Activated CD8-positive, alpha-beta T cell treated with anti-CD3 and anti-CD28 coated beads for 36 hours (primary cell): ENCODE measurements around the gene ZNF710. TPM values are rescaled to one million over a fixed set of nuclear protein-coding genes. Genes with fewer than 3 reads are reported as not detected.

ENCODE experiments used
- ATAC-seq: fragments of 200-7000 bp; cut with Tn5 transposase; one replicate; pipeline ENCODE4 v1.10.0; 2021; ENCODE audit warnings: mild to moderate bottlenecking, moderate library complexity
- CTCF ChIA-PET: fragments of 350-600 bp; sonication (Branson Sonifier 250); formaldehyde crosslinking; loops from one replicate; lab custom pipeline; 2021; ENCODE audit warnings: antibody characterized with exemption; lab: Charles Lee
- POLR2A ChIA-PET: fragments of 350-600 bp; sonication (Branson Sonifier 250); formaldehyde crosslinking; loops from one replicate; lab custom pipeline; 2021; ENCODE audit warnings: antibody characterized with exemption; lab: Charles Lee
- DNase-seq: peaks from one replicate; pipeline ENCODE4 v3.0.0-alpha.2; 2020
- H3K27ac Mint-ChIP-seq: one replicate; pipeline ENCODE4 v1.8.0; 2021; ENCODE audit warnings: mild to moderate bottlenecking, mixed read lengths
- H3K27me3 Mint-ChIP-seq: one replicate; pipeline ENCODE4 v1.8.0; 2021; ENCODE audit warnings: mixed read lengths
- H3K36me3 Mint-ChIP-seq: one replicate; pipeline ENCODE4 v1.8.0; 2021; ENCODE audit warnings: low read depth, mixed read lengths
- H3K4me1 Mint-ChIP-seq: one replicate; pipeline ENCODE4 v1.8.0; 2021; ENCODE audit warnings: low read depth, mixed read lengths
- H3K4me3 Mint-ChIP-seq: one replicate; pipeline ENCODE4 v1.8.0; 2021; ENCODE audit warnings: mild to moderate bottlenecking, moderate library complexity, mixed read lengths
- H3K9me3 Mint-ChIP-seq: one replicate; pipeline ENCODE4 v1.8.0; 2021; ENCODE audit warnings: mixed read lengths
- CTCF ChIP-seq: fragments of 200-600 bp; IDR thresholded peaks from one replicate; pipeline ENCODE4 v1.8.0; 2022; ENCODE audit warnings: antibody characterized with exemption, mild to moderate bottlenecking
- intact Hi-C: fragments of 100-400 bp; cut with micrococcal nuclease; formaldehyde crosslinking; loops from one replicate; pipeline ENCODE4 v1.10.0; 2022
- total RNA-seq, 2 experiments: library from RNA; stranded (reverse); gene quantifications; one replicate each; pipeline ENCODE4 v1.2.3, GENCODE V29; 2021

ZNF710 gene
- total RNA-seq, 2 experiments from 2014 or later, result 15.2 to 17.2 TPM

GRCh38 chr15:90013503-90013937, 12.4 kb downstream of the ZNF710 start:
- ChIA-PET POLR2A (interaction anchor here (0.9 to 1.4 kb wide), 4 partner anchors 11 to 51 kb away, joined by 3 to 5 read pairs (median 4); no protein-coding TSS in a partner anchor), CTCF (interaction anchor here (0.7 to 1.3 kb wide), 4 partner anchors 14 to 62 kb away, joined by 3 to 5 read pairs (median 4); no protein-coding TSS in a partner anchor)
- Mint-ChIP-seq H3K4me3 (peak overlapping the region; percentile 33), H3K9me3 (peaks cover 4% of the 10 kb centered on the region), H3K27ac (peak overlapping the region; percentile 43), H3K4me1 (peaks cover 39% of the 10 kb centered on the region), H3K36me3 (peaks cover 24% of the 10 kb centered on the region), H3K27me3 (no peaks in the 10 kb centered on the region)
- intact Hi-C loops, result no loop called here
- TF ChIP-seq CTCF, result no peak
- DNase-seq, result peak; percentile 33
- peak; percentile 79 for ATAC-seq

- peaks cover 16% of the 10 kb centered on the region for H3K36me3 Mint-ChIP-seq
- H3K27ac Mint-ChIP-seq, result no peak overlapping the region
- H3K4me3 Mint-ChIP-seq, result no peak overlapping the region
- POLR2A ChIA-PET, result interaction anchor here (1.2 to 2.0 kb wide), 2 partner anchors 13 to 14 kb away, joined by 3 to 6 read pairs; no protein-coding TSS in a partner anchor
- CTCF ChIA-PET, result no interaction called here
- DNase-seq, result no peak
- H3K4me1 Mint-ChIP-seq, result peaks cover 26% of the 10 kb centered on the region
- H3K9me3 Mint-ChIP-seq, result peaks cover 4% of the 10 kb centered on the region
- intact Hi-C loops, result no loop called here
- no peaks in the 10 kb centered on the region for H3K27me3 Mint-ChIP-seq
- no peak for TF ChIP-seq CTCF
- ATAC-seq, result no peak
These were observed 14.2 kb downstream of the ZNF710 start for GRCh38 chr15:90015294-90015693.

GRCh38 chr15:90015749-90016148, 14.6 kb downstream of the ZNF710 start:
- Mint-ChIP-seq H3K27ac (no peak overlapping the region), H3K36me3 (peaks cover 16% of the 10 kb centered on the region), H3K4me1 (peaks cover 26% of the 10 kb centered on the region), H3K4me3 (no peak overlapping the region), H3K9me3 (peaks cover 4% of the 10 kb centered on the region), H3K27me3 (no peaks in the 10 kb centered on the region)
- ChIA-PET POLR2A (interaction anchor here (1.2 to 2.0 kb wide), 2 partner anchors 14 kb away, joined by 3 to 6 read pairs; no protein-coding TSS in a partner anchor), CTCF (interaction anchor here (1.0 kb wide), 1 partner anchor 8 kb away, joined by 3 read pairs; no protein-coding TSS in a partner anchor)
- intact Hi-C loops, result no loop called here
- DNase-seq (no peak), ATAC-seq (no peak)
- no peak for TF ChIP-seq CTCF

GRCh38 chr15:90016721-90017120, 15.6 kb downstream of the ZNF710 start:
- H3K27me3 Mint-ChIP-seq, result no peaks in the 10 kb centered on the region
- CTCF ChIA-PET, result interaction anchor here (1.0 to 1.4 kb wide), 2 partner anchors 9 to 142 kb away, joined by 3 to 4 read pairs; no protein-coding TSS in a partner anchor
- H3K27ac Mint-ChIP-seq, result no peak overlapping the region
- H3K4me1 Mint-ChIP-seq, result peaks cover 26% of the 10 kb centered on the region
- POLR2A ChIA-PET, result no interaction called here
- ATAC-seq (no peak), DNase-seq (no peak)
- H3K36me3 Mint-ChIP-seq, result peaks cover 11% of the 10 kb centered on the region
- intact Hi-C loops, result no loop called here
- H3K4me3 Mint-ChIP-seq, result no peak overlapping the region
- peaks cover 2% of the 10 kb centered on the region for H3K9me3 Mint-ChIP-seq
- TF ChIP-seq CTCF, result no peak

GRCh38 chr15:90018216-90018831, 17.2 kb downstream of the ZNF710 start:
- DNase-seq (peak; percentile 31), ATAC-seq (no peak)
- Mint-ChIP-seq H3K9me3 (peaks cover 2% of the 10 kb centered on the region), H3K27me3 (no peaks in the 10 kb centered on the region), H3K36me3 (peaks cover 6% of the 10 kb centered on the region), H3K4me1 (peaks cover 20% of the 10 kb centered on the region), H3K27ac (no peak overlapping the region), H3K4me3 (no peak overlapping the region)
- CTCF ChIA-PET, result interaction anchor here (1.1 to 2.5 kb wide), 5 partner anchors 11 to 144 kb away, joined by 3 to 6 read pairs (median 4); no protein-coding TSS in a partner anchor
- POLR2A ChIA-PET, result interaction anchor here (1.1 to 1.2 kb wide), 2 partner anchors 13 to 82 kb away, joined by 3 read pairs; no protein-coding TSS in a partner anchor
- intact Hi-C loops, result no loop called here
- TF ChIP-seq CTCF, result no peak
